HG02588 (cell line): ENCODE data around the gene CCDC91.
"Not testable (repeated sequence)": the region's sequence is repeated elsewhere in the genome, so short reads cannot be mapped to it uniquely, and the experiment has no call there.

ENCODE experiments used
- ATAC-seq: cut with Tn5 transposase; IDR thresholded peaks from one replicate; pipeline ENCODE4 v1.9.1; 2021; ENCODE audit warnings: mild to moderate bottlenecking, moderate library complexity; ENCODE audit not compliant: unreplicated experiment

Gene CCDC91

DNA sequence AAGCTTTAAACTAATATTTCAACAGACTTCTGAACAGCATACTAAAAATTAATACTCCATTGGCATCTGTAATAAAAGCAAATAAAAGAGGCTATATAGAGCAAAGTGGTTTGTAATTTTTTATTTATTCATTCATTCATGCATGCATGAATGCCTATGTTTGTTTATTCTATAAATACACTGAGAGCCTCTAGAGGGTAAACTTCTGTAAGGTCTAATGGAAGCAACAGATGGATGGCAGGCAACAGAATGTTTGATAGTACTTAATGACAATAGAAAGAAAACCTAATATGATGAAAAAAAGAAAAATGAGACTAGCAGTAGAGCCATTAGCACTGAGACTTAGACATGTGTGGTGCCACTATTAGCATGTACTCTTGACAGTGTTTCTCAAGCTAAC, 253.1 kb downstream of the CCDC91 start:
- no peak for ATAC-seq

DNA sequence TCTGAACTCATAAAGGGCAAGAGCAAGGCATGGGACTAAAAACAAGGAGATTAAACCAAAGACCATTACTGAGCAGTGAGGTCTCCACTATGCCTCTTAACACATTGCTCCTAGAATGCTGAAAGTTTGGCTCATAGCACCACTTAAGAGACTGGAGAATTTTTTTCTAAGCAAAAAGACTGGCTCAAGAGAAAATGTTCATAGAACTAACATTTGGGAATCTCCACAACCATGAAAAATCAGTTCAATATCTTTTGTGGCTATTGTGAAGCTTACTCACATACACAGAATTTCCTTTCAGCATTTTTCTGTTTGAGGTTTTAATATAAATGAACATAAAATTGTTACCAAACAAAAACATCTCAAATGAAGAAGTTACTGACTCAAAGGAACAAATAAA, 255.8 kb downstream of the CCDC91 start:
- no peak for ATAC-seq

DNA sequence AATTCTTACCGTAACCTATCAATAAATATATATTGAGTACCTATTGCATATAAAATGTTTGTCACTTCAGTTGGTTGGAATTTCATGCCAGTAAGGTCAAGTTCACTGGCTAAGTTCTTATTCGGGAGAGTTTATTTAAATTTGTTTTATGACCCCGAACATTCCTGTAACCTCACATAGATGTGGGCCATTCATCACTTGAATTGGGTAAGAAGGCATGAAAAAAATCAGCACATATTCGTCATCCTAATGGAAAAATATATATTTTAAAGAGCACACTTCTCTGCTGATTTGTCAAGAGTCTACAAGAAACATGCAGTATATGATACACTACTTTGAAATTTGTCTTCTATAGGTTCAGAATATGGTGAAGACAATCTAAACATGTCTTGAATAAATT, 263.4 kb downstream of the CCDC91 start:
- no peak for ATAC-seq

DNA sequence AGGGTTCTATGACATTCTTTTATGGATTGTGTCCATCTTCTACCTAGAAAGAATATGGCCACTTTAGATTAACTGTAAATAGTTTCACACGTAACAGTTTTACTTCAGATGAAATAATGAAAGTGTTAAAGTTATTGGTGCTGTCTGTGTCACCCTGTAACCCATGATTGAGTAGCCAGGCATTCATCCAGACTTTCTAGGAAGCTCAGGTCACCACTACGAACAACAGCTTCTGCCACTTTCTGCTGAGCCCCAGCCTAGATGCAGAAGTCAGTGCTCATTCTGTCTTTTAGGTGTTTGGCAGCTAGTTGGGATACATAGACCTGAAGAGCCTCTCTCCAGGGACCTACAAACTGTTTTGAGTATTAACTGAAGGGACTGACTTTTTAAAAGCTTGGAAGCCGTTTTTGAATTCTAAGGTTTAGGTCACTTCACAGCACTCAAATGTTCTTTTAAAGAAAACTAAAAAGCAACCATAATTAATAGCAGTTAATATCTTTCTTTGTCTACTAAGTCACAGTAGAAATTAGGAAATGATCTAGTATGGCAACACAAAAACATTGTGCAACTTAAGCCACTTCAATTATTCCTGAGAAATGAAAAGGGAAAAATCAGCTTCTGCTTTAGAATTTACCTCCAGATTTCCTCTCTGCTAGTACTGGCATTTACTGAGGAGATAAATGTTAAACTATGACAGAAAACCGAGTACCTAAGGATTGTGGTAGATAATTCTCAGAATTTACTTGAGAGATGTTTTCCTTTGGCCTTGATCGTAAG, 266.9 kb downstream of the CCDC91 start:
- ATAC-seq = no peak

DNA sequence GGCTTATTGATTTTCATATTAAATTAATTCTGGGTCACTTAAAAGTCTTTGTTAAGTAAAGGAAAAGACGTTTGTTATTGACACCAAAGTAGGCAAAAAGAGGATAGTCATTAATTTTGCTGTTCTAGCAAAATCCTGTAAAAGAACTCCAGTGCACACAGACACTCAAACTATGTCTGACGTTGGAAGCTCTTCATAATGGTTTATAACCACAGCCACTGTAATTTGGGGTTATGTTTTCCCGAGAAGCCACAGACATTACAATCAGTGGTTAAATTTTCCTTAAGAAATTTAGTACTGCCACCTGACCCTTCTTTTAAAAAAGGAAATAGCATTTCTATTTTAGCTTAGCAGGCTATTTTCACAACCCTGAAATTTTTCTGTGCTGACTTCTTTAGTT, 267.5 kb downstream of the CCDC91 start:
- ATAC-seq = no peak

DNA sequence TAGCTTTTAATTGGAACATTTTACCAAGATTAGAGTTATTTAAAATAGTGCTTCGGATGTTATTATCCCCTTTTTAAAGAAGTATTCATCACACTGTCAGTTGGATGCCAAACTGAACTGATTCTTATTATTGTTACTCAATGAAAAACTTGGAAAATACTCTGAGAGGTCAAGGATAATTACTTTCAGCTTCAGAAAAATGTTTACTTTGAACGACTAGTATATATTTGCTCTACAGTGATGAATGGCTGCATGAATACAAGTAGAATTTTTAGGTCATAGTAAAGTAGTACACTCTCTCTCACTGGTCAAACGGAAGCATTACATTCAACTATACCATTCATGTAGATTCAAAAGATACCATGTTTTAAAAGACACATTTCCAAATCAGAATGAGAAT, 269.2 kb downstream of the CCDC91 start:
- no peak for ATAC-seq

DNA sequence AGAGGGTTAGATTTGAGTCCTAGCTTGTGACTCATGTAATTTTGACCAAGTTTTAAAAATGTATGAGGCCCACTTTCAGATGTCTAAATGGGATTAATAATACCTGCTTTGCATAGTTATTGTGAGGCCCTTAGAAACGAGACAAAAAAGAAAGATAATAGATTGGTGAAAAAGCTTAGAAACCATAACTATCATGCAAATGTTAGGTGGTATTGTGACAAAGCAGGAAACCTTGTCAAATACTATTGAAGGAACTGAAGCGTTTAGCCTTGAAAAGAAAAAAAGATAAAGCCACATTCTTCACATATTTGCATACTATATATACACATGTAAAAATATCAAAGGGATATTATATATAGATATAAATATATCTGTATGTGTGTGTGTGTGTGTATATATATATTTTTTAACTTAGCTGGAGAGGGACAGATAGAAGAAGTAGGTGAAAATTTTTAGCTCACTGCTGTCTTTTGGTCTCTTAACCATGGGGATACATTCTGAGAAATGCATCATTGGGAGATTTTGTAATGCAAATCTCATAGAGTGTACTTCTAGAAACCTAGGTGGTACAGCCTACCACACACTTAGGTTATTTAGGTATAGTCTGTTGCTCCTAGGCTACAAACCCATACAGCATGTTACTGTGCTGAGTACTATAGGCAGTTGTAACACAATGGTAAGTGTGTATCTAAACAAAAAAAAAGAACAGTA, 270.3 kb downstream of the CCDC91 start:
- peak; percentile 51 for ATAC-seq

DNA sequence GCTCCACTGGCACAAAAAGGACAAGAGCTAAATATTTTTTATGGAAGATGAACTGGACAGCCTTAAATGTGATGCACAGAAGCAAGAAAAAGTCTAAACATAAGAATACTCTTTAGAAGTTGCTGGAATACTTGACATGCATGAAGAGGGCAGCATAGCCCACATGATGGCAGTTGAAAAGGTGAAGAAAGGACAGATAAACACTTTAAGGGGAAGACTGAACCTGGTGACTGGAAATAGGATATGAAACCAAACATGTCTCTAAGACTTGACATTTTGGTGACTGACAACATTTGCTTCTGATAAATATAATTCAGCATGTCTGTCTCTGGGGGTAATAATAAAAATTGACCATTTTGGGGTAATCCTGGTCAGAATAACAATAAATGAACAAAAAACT, 273.1 kb downstream of the CCDC91 start:
- no peak for ATAC-seq

DNA sequence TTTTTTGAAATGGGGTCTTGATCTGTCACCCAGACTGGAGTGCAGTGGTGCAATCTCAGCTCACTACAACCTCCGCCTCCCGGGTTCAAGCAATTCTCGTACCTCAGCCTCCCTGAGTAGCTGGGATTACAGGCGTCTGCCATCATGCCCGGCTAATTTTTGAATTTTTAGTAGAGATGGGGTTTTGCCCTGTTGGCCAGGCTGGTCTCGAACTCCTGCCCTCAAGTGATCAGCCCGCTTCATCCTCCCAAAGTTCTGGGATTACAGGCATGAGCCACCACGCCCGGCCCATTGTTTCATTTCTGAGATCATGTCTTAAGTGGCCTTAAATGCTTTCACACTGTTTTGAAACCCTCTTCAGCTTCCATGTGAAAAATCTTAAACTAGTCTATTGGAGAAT, 281.5 kb downstream of the CCDC91 start:
- not testable (repeated sequence) for ATAC-seq

DNA sequence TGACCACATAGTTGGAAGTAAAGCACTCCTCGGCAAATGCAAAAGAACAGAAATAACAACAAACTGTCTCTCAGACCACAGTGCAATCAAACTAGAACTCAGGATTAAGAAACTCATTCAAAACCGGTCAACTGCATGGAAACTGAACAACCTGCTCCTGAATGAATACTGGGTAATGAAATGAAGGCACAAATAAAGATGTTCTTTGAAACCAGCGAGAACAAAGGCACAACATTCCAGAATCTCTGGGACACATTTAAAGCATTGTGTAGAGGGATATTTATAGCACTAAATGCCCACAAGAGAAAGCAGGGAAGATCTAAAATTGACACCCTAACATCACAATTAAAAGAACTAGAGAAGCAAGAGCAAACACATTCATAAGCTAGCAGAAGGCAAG, 285.9 kb downstream of the CCDC91 start:
- ATAC-seq = not testable (repeated sequence)

DNA sequence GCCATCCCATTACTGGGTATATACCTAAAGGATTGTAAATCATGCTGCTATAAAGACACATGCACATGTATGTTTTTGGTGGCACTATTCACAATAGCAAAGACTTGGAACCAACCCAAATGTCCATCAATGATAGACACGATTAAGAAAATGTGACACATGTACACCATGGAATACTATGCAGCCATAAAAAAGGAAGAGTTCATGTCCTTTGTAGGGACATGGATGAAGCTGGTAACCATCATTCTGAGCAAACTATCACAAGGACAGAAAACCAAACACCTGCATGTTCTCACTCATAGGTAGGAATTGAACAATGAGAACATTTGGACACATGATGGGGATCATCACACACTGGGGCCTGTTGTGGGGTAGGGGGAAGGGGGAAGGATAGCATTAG, 288.8 kb downstream of the CCDC91 start:
- not testable (repeated sequence) for ATAC-seq

DNA sequence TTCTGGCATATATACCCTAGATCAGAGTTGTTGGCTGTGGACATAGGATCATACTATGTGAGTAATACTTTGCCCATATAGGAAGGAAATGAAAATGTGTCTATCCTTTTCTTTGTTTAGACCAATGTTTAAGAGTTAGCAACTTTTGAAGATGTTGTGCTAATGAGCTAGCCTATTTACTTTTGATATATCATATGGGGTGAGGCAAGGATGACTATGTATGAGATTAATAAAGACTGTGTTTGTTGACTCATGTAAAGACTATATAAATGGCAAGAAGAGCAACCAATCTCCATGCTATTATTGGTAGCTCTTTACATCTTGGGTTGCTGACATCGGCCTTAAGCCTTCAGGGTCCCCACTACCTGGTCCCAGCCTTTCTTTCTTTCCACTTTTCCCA, 289.4 kb downstream of the CCDC91 start:
- no peak for ATAC-seq

DNA sequence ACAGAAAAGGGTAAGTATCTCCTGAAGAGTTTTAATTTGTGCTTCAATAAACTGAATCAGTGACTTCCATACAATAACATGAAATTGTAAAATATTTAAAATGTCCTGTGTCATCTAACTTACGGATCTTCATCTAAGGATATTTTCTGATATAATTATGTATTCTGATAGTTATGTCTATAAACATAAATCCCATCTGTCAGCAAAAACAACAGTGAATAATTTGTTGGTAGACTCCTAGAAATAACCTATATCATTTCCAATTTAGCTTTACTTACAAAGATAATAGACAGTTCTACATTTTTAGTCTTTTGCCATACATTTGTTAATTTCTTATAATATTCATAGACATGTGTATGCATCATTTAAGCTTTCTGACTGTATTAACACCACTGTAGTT, 293.9 kb downstream of the CCDC91 start:
- no peak for ATAC-seq

DNA sequence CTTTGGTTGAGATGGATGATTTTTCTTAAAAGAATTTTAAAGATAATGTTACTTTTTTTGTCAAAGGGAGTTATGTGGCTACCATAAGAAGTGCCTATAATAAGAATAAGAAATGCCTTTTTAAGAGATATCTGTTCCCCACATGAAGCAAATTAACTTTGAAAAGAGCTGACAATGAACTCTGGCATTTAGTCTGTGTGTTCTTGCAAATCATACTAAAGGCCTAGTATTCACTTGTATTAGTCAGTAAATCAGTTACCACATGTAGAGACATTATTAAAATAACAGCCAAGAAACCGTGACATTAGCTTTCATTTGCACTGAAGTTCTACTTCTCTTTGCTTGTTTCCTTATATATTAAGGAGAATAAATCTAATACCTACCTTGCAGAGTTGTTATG, 296.3 kb downstream of the CCDC91 start:
- no peak for ATAC-seq

DNA sequence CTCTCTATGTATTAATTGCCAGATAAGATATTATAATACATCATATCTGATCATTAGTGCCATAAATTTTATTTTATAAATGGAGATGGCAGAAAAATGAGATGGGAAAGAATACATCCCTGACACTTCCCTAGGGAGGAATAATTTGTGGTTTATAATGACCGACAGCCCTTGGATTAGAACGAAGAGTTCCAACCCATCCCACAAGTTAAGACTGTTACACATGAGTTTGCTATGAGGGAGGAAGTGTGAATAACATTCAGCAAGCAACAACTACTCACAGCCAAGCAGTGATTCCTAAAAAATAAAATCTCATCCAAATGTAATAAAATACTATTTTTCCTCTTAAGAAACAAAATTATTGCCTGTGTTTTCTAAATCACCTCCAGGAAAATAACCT, 299.0 kb downstream of the CCDC91 start:
- ATAC-seq = no peak

DNA sequence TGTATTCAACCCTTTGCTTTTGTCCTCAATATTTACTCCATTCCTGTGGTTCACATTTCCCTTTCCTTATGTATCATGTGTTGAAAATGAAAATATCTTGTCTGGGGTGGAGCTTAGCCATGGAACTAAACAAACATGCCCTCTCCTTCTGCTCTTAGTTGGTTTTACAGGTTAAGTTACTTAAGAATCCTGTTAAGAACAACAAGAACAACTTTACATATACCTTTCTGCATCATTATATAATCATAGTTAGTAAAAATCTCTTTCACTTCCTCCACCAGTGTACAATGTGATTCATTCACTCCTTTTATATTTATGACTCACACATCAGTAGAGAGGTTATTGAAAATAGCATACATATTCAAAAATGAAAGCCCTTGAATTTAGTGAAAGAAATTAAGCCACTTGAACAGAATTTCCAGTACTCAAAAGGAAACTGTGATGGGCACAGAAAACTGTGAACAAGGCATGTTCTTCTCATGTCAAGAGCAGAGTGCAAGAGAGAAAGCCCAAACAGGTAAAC, 307.7 kb downstream of the CCDC91 start:
- ATAC-seq = peak; percentile 88

DNA sequence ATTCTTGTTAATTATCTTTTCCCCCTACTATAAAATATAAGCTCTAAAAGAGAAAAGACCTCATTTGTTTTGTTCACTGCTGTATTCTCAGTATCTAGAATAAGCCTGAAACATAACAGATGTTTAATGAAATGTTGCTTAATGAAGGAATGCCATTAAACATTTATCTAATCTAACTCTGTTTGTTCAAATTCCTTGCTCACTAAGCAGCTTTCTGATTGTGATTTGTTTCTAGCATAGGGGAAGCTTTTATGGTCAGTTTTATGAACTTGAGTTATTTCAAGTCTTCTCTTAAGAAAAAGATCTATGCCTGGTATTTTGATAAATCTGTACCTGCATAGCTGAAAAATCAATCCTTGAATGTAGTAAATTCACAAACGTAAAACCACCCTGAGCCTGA, 308.6 kb downstream of the CCDC91 start:
- no peak for ATAC-seq

DNA sequence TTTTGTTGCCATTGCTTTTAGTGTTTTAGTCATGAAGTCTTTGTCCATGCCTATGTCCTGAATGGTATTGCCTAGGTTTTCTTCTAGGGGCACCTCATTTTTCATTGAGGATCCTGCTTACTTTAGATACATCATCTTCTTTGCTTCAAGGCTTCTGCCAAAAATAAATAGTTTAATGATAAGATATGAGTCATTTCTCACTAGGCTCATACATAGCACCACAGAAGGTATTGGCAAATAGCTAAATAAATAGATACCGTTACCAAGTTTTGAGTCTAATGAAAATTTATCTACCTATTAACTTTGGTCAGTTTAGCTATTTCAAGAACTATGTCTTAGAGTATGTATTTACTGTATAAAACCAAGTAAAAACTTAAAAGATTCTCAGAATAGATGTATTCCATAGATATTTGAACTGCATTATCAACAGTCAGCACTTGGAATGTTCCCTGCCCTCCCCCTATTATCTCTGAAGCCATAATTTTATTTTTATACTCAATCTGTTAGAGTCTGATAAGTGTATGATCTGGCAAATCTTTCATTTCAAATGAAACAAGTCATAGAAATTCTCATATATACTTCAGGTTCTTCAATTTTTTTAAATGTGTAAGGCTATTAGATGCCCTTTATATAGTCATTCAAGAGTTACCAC, 310.2 kb downstream of the CCDC91 start:
- ATAC-seq = no peak

DNA sequence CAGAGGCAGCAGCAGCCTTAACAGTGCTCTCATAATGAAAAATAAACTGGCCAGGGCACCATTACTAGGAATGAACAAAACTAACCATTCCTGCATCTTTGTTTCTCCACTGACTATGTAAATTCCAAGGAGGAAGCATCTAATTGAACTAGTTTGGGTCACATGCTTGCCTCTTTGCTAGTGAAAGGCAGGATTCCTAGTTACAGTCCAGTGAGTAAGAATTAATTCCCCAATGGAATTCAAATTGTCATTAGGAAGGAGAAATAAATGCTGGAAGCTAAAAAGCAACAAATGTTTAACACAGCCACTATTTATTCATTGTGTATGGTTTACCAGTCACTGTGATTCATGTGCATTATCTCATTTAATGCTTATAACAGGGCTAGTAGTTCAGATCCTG, 316.0 kb downstream of the CCDC91 start:
- no peak for ATAC-seq

DNA sequence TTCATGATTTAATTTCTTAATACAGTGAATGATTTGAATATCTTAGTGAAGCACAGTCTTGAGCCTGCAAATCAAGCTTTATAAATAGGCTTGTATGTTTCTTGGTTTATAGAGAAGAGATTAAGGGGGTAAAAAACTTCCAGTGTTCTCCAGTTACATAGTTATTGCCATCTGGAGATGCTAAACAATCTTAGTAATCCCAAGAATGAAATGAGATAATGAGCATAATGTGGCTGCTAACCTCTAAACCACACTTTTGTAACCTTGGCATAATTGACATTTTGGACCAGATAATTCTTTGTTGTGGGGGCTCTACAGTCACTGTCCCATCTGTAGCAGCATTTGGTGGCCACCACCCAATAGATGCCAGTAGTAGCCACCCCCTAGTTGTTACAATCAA, 316.8 kb downstream of the CCDC91 start:
- no peak for ATAC-seq

DNA sequence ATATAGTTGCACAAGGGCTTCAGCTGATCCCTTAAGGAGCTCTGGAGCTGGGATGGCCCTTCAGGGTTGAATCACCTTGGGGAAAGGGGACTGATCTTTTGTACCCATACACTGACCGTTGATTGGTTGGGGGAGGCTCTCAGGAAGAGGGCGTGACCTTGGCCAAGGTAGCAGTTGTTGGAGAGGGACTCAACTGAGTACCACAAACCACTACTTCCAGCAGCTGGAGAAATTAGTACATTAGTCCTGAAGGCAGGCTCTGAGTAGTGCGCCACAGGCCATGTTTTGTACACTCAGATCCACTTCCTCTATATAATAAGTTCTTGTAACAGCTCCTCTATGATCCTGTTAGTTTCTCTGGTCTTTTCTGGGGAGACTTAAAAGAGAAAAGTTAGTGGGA, 317.6 kb downstream of the CCDC91 start:
- no peak for ATAC-seq

DNA sequence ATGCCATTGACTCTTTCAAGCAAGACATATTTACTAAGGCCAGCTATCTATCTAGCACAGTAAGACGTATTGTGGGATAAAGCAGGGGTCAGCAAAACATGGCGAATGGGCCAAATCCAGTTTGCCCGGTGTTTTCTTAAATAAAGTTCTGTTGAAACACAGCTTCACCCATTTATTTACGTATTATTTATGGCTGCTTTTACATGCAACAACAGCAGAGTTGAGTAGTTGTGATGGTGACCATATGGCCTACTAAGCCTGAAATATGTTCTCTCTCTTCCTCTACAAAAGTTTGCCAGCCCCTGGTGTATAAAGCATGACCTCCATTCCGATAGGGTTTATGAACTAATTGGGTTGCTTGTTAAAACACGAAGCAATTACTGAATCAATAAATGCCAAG, 322.1 kb downstream of the CCDC91 start:
- ATAC-seq = no peak
